HG03378 (cell line): ENCODE measurements around the gene PPHLN1.

Experiments
- ATAC-seq: cut with Tn5 transposase; IDR thresholded peaks from one replicate; pipeline ENCODE4 v1.9.1; 2021; ENCODE audit warnings: mild to moderate bottlenecking, moderate library complexity; ENCODE audit not compliant: unreplicated experiment

PPHLN1 gene

GRCh38 chr12:42475106-42475505 lies 149.1 kb downstream of the PPHLN1 start:
- ATAC-seq: peak; percentile 55

- ATAC-seq: no peak
Measured at GRCh38 chr12:42477941-42478340, 152.0 kb downstream of the PPHLN1 start.

- no peak for ATAC-seq
Measured at GRCh38 chr12:42481368-42481767, 155.4 kb downstream of the PPHLN1 start.

GRCh38 chr12:42482041-42482747 lies 156.2 kb downstream of the PPHLN1 start:
- no peak for ATAC-seq

- ATAC-seq: peak; percentile 44
Measured at GRCh38 chr12:42482748-42483520, 157.0 kb downstream of the PPHLN1 start.

GRCh38 chr12:42483521-42483790 lies 157.5 kb downstream of the PPHLN1 start:
- peak; percentile 10 for ATAC-seq

GRCh38 chr12:42484996-42485395 lies 159.0 kb downstream of the PPHLN1 start:
- ATAC-seq: no peak

GRCh38 chr12:42485823-42486222 lies 159.9 kb downstream of the PPHLN1 start:
- no peak for ATAC-seq

- no peak for ATAC-seq
Measured at GRCh38 chr12:42486407-42486806, 160.4 kb downstream of the PPHLN1 start.

GRCh38 chr12:42490261-42490842 lies 164.4 kb downstream of the PPHLN1 start:
- ATAC-seq: no peak
